HUDEP-2 (cell line): ENCODE measurements around the gene PER2.
A peak's percentile ranks its signal among the peaks of the same experiment; 100 is the strongest.

ENCODE experiments used
- DNase-seq, 76 experiments: peaks; one replicate each; lab custom pipeline; 2025; ENCODE audit not compliant: unreplicated experiment in 76 of 76; lab: John Stamatoyannopoulos, UW

Gene PER2

GRCh38 chr2:238203094-238203972 lies 85.1 kb downstream of the PER2 start, which contains the start of gene ILKAP:
Gene ILKAP (minus strand): TSS chr2:238203695. CDS start chr2:238203553, 142 bp downstream.
- peak in 74 of 76 experiments; percentile 21 to 91 (median 77) for DNase-seq

GRCh38 chr2:238202326-238203093 lies 85.9 kb downstream of the PER2 start:
- DNase-seq, result no peak
